Measurements from ENCODE around the gene PNPLA1. TPM values are rescaled to one million over a fixed set of nuclear protein-coding genes. Genes with fewer than 3 reads are reported as not detected.

PNPLA1 gene
- total RNA-seq, 1 donor = under 0.01 TPM

- H4K20me1 ChIP-seq (ENCODE audit: insufficient read depth, low read length) = no peaks in the 10 kb centered on the region
- TF ChIP-seq CTCF (IDR thresholded peaks at IDR 0.05; ENCODE audit: extremely low read depth, low read depth, low read length) = no peak
- H2AFZ ChIP-seq (ENCODE audit: low read length) = no peak overlapping the region
- no peaks in the 10 kb centered on the region for H3K36me3 ChIP-seq (ENCODE audit: insufficient read depth, low read length)
- no peak overlapping the region for H3K4me3 ChIP-seq (ENCODE audit: insufficient read depth, low read length)
- H3K4me2 ChIP-seq (ENCODE audit: insufficient read depth, low read length) = no peak overlapping the region
- no peaks in the 10 kb centered on the region for H3K9me3 ChIP-seq (ENCODE audit: low read depth, low read length)
- no peaks in the 10 kb centered on the region for H3K4me1 ChIP-seq (ENCODE audit: insufficient read depth, low read length)
- H3K27ac ChIP-seq (ENCODE audit: low read depth, low read length) = no peak overlapping the region
- peaks cover 37% of the 10 kb centered on the region for H3K27me3 ChIP-seq (ENCODE audit: insufficient read depth, low read length)
- no peak for DNase-seq (ENCODE audit: insufficient read length, low spot score, missing footprints)
- H3K79me2 ChIP-seq (ENCODE audit: insufficient read depth, low read length) = no peaks in the 10 kb centered on the region
Measured at GRCh38 chr6:36319821-36320220, 50.0 kb downstream of the PNPLA1 start.

GRCh38 chr6:36320475-36320874 is 50.6 kb downstream of the PNPLA1 start:
- no peak for TF ChIP-seq CTCF (IDR thresholded peaks at IDR 0.05; ENCODE audit: extremely low read depth, low read depth, low read length)
- no peaks in the 10 kb centered on the region for H3K4me1 ChIP-seq (ENCODE audit: insufficient read depth, low read length)
- no peak overlapping the region for H3K27ac ChIP-seq (ENCODE audit: low read depth, low read length)
- H3K4me3 ChIP-seq (ENCODE audit: insufficient read depth, low read length) = no peak overlapping the region
- H3K36me3 ChIP-seq (ENCODE audit: insufficient read depth, low read length) = no peaks in the 10 kb centered on the region
- DNase-seq (ENCODE audit: insufficient read length, low spot score, missing footprints) = no peak
- no peak overlapping the region for H3K4me2 ChIP-seq (ENCODE audit: insufficient read depth, low read length)
- no peaks in the 10 kb centered on the region for H3K9me3 ChIP-seq (ENCODE audit: low read depth, low read length)
- no peaks in the 10 kb centered on the region for H3K79me2 ChIP-seq (ENCODE audit: insufficient read depth, low read length)
- no peaks in the 10 kb centered on the region for H4K20me1 ChIP-seq (ENCODE audit: insufficient read depth, low read length)
- peaks cover 33% of the 10 kb centered on the region for H3K27me3 ChIP-seq (ENCODE audit: insufficient read depth, low read length)
- no peak overlapping the region for H2AFZ ChIP-seq (ENCODE audit: low read length)

DNA sequence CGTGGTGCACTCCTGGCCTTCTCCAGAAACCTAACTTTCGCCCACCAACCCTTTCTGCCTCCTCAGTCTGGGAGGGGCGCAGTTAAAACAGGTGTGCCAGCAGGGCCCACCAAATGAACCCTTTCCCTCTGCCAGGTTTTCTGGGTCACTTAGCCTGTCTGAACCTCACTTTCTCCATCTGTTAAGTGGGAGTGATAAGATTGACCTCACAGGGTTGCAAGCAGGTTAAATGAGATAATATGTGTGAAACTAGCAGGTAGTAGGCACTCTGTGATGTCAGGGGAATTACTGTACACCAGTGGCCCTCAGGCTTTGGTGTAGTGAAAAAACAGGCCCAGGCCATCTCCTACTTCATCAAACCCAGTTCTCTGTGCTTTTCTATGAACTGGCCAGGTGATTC is 52.7 kb downstream of the PNPLA1 start:
- no peak overlapping the region for H2AFZ ChIP-seq (ENCODE audit: low read length)
- H3K4me1 ChIP-seq (ENCODE audit: insufficient read depth, low read length) = no peaks in the 10 kb centered on the region
- H3K27me3 ChIP-seq (ENCODE audit: insufficient read depth, low read length) = peaks cover 33% of the 10 kb centered on the region
- no peak overlapping the region for H3K4me3 ChIP-seq (ENCODE audit: insufficient read depth, low read length)
- H3K79me2 ChIP-seq (ENCODE audit: insufficient read depth, low read length) = no peaks in the 10 kb centered on the region
- H3K36me3 ChIP-seq (ENCODE audit: insufficient read depth, low read length) = no peaks in the 10 kb centered on the region
- no peaks in the 10 kb centered on the region for H3K9me3 ChIP-seq (ENCODE audit: low read depth, low read length)
- DNase-seq (ENCODE audit: insufficient read length, low spot score, missing footprints) = no peak
- H3K4me2 ChIP-seq (ENCODE audit: insufficient read depth, low read length) = no peak overlapping the region
- no peak overlapping the region for H3K27ac ChIP-seq (ENCODE audit: low read depth, low read length)
- TF ChIP-seq CTCF (IDR thresholded peaks at IDR 0.05; ENCODE audit: extremely low read depth, low read depth, low read length) = no peak
- H4K20me1 ChIP-seq (ENCODE audit: insufficient read depth, low read length) = no peaks in the 10 kb centered on the region

GRCh38 chr6:36323062-36323461 is 53.2 kb downstream of the PNPLA1 start:
- Histone ChIP-seq H3K27ac (ENCODE audit: low read depth, low read length) (no peak overlapping the region), H3K27me3 (ENCODE audit: insufficient read depth, low read length) (peaks cover 31% of the 10 kb centered on the region), H3K79me2 (ENCODE audit: insufficient read depth, low read length) (no peaks in the 10 kb centered on the region), H3K4me1 (ENCODE audit: insufficient read depth, low read length) (no peaks in the 10 kb centered on the region), H3K4me2 (ENCODE audit: insufficient read depth, low read length) (no peak overlapping the region), H3K36me3 (ENCODE audit: insufficient read depth, low read length) (no peaks in the 10 kb centered on the region), H2AFZ (ENCODE audit: low read length) (no peak overlapping the region), H4K20me1 (ENCODE audit: insufficient read depth, low read length) (no peaks in the 10 kb centered on the region), H3K4me3 (ENCODE audit: insufficient read depth, low read length) (no peak overlapping the region), H3K9me3 (ENCODE audit: low read depth, low read length) (no peaks in the 10 kb centered on the region)
- DNase-seq (ENCODE audit: insufficient read length, low spot score, missing footprints) = no peak
- TF ChIP-seq CTCF (IDR thresholded peaks at IDR 0.05; ENCODE audit: extremely low read depth, low read depth, low read length) = no peak
